Activated CD4-positive, CD25-positive, alpha-beta regulatory T cell treated with anti-CD3 and anti-CD28 coated beads, Interleukin-2, amount 50 U/mL, for 24 hours (primary cell): ENCODE measurements around the gene ATP10D.
"Not testable (repeated sequence)": the region's sequence is repeated elsewhere in the genome, so short reads cannot be mapped to it uniquely, and the experiment has no call there.

Experiments
- ATAC-seq, 2 donors: fragments of 150-1000 bp; cut with Tn5 transposase; one replicate each; pipeline ENCODE4 v1.10.0; 2021; ENCODE audit warnings: mild to moderate bottlenecking in 1 of 2, moderate library complexity in 1 of 2

Gene ATP10D

DNA sequence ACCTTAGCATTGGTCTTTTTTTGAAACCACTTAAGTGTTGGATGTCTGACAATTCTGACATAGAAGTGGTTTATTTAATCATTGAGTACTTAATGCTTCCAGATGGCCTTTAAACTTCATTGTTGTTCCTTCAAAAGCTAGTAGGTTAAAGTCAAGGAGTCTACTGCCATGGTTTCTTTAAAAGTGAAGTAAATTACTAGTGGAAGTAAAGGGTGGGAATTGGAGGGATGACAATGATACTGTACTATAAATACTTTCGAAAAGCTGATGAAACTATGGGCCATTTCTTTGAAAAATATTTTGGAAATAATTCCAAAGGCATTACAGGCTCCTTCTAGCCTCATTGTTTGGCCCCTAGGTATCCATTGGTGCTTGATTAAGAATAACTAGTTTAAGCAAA is 51.9 kb downstream of the ATP10D start:
- no peak for ATAC-seq

DNA sequence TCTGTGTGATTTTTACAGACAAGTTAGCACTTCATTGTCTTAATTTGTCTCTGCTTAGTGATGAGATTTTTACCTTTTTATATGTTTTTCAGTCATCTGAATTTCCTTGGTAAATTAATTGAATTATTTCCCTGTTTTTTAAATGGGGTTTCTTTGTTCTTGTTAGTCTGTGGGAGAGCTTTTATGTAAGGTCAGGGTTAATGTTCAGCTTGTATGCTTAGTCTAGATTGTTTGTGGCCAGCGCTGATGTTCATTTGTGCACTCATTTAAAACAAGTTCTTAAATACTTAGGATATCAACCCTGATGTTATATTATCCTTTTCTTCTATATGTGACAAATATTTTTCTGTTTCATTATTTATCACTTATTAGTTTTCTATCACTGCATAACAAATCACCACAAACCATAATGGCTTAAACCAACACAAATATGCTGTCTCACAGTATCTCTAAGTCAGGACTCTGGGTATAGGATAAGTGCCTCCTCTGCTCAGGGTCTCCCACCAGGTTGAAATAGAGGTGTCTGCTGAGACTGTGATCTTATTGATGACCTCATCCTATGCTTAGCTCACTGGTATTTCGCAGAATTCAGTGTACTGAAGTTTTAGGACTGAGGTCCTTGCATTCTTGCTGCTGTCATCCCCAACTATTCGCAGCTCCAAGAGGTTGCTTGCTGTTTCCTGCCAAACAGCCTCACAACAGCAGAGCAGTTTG is 53.2 kb downstream of the ATP10D start:
- no peak for ATAC-seq

DNA sequence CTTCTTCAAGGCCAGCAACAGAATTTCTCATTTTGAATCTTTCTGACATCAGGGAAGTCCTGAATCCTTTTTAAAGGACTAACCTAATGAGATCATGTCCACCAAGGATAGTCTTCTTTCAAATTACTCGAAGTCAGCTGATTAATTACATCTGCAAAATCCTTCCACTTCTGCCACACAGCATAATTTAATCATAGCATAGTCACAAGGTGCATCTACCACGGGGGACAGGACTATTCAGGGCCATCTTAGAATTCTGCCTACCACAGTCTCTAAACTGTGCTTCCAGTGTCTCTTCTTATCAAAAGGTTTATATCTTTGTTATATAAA is 53.7 kb downstream of the ATP10D start:
- ATAC-seq, result no peak

DNA sequence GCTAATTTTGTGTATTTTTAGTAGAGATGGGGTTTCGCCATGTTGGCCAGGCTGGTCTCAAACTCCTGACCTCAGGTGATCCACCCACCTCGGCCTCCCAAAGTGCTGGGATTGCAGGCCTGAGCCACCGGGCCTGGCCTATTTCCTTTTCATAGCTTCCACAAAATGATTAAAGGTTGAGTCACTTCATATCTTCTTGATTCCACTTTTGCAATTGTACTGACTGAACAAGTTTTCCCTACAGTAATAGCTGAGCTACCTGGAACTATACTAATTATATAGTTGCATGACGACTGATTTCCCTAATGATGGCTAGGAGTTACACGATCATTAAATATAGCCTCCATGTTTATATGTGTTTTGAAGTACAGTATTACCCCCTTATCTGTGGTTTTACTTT is 57.6 kb downstream of the ATP10D start:
- ATAC-seq, result not testable (repeated sequence)

DNA sequence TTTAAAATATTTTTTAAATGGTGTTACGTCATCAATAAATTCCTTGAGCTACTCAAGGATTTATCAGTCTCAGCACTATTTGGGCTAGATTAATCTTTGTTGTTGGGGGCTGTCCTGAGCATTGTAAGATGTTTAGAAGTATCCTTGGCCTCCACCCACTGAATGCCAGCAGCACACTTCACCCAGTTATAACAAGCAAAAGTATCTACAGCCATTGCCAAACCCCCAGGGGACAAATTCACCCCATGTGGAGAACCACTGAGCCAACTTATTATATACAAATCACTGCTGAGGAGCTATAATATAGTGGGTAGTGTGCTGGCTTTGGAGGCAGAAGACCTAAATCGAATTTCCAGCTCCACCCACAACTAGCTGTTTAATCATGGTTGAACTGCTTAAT is 58.3 kb downstream of the ATP10D start:
- no peak for ATAC-seq

DNA sequence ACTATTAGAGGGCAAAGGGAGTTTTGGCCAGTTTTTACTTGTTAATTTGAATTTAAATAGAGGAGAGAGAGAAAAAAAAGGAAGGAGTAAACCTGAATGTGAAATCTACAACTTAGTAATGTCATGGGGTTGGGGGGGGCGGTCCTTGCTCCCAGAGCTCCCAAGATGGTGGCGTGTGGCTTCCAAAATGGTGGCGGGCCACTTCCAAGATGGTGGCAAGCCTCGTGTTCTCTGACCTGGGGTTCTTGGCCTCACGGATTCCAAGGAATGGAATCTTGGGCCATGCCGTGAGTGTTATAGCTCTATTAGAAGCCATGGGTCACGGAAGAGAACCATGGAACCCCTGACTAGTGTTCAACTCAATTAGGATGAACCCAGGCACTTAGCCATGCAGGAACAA is 65.3 kb downstream of the ATP10D start:
- ATAC-seq, result not testable (repeated sequence)

DNA sequence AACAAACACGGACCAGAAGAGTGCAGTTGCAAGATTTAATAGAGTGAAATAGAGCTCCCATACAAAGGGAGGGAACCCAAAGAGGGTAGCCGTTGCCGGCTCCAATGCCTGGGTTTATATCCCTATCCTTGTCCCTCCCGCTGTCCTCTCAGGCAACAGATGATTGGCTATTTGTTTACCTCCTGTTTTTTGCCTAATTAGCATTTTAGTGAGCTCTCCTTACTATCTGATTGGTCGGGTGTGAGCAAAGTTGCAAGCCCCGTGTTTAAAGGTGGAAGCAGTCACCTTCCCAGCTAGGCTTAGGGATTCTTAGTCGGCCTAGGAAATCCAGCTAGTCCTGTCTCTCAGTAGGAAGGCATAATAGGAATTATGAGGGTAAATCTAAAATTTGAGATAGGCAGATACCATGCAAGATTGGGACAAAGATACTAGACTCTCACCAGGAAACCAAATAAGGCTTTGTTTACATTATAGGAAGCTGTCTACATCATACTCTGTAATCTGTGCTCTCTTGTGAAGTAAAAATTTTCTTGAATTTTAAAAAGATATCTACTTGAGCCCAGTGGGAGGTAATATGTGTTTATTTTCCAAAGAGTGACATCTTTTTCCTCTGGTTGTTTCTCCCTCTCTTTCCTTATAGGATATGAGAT is 65.9 kb downstream of the ATP10D start:
- no peak for ATAC-seq

DNA sequence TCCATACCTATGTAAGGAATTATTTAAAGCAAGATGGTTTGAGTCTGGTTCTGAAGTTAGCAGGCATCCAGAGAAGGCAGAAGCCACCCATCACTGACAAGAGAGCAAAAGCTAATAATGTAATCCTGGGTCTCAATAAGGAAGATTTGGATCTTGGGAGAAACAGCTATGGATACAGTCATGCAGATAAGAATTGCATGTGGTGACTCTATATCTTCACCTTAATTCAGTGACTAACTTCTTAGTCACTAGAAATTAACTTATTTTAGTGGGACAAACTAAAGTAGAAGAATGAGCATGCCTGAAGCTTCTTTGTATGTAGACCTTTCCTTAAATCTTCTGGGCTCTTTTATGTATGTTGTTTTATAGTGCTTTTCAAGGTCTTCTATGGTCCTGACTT is 66.6 kb downstream of the ATP10D start:
- ATAC-seq, result no peak

DNA sequence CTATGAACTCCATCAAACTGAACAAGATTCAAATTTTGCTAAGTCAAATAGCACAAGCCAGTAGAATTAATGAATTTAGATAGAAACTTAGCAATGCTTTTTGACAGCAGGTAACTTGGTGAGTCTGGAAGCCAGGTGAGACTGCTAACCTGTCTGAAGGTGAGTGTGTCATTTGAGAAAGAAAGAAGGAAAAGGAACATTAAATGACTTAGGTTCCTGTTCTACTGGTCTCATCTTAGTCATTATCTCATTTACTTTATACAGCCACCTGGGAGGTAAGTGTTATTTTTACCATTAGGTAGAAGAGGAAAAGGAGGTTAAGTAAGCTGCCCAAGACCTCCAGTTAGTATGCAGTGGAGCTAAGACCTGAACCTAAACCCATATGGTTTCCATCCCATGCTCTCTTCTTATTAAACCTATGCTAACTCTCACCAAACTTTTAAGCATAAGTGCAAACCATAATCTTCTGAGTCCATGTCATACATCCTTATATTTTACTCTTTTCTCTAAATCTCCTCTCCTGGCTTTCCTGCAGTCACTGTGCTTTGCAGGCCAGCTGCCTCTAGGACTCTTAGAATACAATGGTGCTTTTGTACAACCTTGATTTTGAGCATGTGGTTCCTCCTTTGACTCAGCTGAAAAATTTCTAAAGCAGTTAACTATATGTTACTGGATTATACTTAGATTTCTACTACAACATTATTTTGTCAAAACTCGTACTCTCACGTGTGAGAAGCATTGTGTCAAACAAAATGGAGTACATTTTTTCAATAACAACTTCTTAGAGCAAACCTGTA is 68.5 kb downstream of the ATP10D start:
- no peak for ATAC-seq

DNA sequence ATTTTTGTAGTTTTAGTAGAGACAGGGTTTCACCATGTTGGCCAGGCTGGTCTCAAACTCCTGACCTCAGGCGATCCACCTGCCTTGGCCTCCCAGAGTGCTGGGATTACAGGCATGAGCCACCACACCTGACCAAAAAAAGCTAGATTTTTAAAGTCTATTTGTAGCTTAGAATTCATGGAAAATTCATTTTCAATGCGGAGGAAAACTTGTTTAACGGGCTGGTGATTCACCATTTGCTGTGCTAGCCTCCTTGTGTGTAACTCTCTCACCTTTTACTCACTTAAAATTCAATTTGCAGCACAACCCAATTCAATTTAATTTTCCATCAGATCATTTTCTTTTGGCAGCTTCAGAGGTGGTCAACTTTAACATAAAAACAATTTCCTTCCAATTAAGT is 70.8 kb downstream of the ATP10D start:
- not testable (repeated sequence) for ATAC-seq

DNA sequence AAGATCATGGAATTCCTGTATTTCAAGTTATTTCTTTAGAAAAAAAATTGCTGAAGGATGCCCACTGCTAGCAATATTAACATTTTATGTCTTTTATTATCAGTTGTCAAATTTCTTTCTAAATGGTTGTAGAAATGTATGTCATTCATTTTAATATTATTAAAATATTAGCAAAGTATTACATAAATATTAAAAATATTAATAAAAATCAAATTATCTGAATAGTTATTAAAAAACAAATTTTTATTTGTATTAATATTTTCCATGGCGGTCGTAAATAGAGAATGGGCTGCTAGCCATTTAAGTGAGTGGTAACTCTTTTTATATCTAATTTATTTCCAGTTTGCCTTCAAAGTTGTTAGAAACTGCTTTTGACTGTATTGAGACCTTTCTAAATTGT is 72.2 kb downstream of the ATP10D start:
- no peak for ATAC-seq

DNA sequence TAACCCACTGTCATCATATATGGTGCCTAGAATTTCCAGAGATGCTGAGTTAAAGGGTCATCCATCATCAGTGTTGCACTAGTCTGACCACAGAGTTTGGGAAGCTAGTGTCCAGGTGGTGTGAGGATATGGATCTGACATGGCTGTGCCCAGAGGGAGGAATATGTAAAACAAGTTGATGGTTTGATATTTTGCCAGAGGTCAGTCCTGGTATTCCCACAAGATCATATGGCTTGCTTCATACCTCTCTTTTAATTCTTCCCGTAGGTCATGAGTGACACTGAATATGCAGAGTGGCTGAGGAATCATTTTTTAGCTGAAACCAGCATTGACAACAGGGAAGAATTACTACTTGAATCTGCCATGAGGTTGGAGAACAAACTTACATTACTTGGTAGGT is 75.6 kb downstream of the ATP10D start:
- ATAC-seq, result no peak

DNA sequence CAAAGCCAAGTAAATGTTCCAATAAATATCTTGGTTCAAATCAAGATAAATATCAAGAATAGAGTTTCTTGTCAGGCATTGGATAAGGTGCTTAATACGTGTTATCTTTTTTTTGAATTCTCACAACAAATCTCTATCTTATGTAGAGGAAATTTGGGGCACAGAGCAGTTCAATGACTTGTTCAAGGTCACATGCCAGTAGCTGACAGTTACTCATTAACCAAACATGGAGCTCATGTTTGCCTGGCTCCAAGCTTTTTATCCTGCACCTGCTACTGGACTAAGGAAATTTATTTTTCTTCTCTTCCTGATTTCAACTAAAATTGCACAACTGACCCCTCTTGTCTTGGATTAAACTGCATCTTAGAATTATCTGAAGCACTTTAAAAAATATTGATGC is 76.3 kb downstream of the ATP10D start:
- ATAC-seq, result no peak

DNA sequence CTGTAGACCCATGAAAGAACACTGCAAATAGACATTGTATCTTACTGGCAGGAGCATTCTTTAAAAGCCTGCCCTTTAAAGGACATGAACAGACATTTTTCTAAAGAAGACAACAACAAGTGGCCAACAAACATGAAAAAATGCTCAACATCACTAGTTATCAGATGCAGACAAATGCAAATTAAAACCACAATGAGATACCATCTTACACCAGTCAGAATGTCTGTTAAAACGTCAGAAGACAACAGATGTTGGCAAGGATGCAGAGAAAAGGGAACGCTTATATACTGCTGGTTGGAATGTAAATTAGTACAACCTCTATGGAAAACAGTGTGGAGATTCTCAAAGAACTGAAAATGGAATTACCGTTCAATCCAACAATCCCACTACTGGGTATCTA is 77.2 kb downstream of the ATP10D start:
- ATAC-seq, result no peak

DNA sequence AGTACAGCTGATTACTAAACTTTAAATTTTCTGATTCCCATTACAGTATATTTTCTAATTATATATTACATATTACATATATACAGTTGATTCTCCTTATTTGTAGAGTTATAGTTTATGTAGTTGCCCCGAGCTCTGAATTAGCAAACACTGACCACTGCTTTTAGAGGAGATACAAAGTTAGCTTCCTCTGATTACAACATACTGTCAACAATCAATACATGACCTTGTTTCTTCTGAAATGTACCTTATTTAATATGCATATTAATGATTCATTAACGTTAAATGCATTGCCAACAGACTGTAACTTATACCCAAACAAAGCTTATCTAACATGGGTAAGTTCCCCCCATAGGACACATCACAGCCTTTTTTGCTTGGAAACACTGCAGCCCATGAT is 81.5 kb downstream of the ATP10D start:
- no peak for ATAC-seq

DNA sequence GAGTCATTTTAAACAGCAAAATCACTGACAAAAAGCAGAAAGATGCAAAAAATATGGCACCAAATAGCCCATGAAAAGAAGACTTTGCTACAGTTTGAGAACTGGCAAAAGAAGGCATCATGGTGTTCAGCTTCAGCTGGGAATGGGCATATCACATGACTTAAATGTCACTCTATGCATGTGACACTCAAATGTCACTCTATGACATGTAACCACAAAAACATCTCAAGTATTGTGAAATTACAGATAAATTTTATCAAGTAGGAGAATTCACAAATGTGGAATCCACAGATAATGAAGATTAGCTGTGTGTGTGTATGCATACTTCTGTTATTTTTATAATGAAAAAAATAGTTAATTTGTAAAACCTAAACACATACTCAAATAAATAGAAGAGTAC is 81.9 kb downstream of the ATP10D start:
- no peak for ATAC-seq

DNA sequence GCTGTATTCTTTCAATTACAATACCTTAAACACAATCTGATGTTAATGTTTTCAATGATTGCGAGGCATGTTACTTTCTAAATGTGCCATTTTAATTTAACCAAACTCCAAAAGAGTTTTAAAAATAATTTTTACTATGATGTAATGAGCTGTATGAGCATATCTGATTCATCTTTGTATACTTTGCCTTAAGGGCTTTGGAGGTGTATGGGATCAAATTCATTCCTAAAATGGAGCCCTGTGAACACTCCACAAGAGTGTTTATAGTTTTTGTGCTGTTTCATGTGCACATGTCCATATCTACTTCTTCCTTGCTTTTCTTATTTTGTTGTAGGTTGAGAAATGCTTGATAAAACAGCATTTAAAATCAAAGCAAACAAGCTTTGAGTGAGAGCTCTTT is 82.4 kb downstream of the ATP10D start:
- ATAC-seq, result no peak

DNA sequence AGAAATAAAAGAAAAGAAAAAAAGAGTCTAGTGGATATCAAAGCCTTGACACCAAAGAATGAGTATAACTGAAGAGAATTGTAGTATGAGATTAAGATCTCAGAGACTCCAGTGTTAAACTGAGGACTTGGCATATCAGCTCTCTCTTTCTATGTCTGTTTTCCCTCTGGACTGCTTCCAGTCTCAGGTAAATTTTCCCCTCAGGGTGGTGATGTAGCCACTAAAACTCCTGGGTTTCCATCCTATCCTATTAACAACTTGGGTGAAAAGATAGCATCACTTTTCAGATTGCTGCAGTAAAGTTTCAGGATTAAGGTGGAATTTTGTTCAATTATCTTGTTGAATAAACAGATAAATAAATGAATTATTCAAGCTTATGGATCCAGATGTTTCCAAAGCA is 85.7 kb downstream of the ATP10D start:
- ATAC-seq, result no peak

DNA sequence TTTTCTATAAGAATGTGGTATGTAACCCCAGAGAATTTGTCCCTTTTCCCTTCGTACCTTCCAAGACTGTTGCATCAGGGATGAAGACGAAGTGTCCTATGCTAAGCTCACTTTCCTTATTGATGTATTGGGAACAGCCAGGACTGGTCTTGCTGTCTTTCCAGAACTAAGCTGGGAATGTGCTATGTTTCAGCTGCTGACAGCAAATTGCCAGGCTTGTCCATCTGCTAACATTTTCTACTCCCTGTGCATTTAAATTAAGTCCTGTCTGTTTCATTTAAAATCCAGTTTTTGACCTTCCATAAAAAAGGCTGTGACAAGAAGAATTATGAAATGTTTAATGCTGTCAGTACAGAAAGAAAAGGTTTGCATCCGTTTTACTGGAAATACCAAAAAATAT is 87.9 kb downstream of the ATP10D start:
- ATAC-seq, result no peak

DNA sequence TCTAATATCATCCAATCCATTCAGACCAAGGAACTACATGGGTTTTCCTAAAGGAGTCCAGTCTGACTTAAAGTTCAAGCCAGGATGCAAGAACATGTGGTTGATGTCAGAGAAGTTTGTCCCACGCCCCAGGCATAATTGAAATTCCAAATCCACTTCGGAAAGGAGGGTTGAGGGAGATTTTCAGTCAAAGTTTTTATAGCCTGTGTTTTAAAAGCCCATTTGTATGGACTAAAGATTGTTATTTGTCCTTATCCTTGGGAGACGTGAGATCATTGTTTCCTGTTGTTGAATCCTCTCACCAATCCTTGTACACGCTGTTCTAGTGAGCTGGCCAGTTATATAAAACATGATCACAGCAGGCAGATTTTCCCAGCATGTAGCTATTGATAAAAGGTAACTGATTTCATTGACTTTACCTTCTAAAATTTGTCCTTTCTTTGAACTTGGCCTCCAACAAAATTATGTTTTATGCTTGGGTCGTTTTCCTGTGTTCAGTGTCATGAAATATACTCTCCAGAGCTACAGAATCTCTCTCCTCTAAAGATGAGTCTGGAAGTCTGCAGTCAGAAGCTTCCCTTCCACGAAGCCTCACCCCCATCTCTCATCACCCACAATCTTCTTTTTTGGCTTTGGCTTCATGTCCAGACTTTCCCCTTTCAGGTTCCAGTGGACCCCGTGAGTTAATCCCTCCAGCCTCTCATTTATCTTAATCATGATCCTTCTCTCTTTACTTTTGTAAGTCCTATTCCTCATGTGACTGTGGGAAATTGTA is 92.9 kb downstream of the ATP10D start:
- no peak for ATAC-seq

DNA sequence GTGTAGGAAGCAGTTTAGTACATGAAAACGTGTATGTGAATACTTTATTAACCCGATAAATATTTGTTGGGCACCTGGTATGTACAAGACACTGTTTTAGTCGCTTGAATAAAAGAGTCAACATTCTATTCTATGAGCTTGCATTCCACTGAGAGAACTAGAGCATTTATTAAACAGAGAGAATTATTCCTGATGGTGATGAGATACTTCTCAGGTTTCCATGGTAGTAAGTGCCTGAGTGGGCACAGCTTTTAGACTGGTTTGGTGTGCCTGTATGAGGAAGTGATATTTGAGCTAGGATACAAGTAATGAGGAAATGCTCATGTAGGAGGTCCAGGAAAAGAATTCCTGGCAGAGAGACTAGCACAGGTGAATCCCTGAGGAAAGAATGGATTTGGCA is 94.2 kb downstream of the ATP10D start:
- ATAC-seq, result no peak

DNA sequence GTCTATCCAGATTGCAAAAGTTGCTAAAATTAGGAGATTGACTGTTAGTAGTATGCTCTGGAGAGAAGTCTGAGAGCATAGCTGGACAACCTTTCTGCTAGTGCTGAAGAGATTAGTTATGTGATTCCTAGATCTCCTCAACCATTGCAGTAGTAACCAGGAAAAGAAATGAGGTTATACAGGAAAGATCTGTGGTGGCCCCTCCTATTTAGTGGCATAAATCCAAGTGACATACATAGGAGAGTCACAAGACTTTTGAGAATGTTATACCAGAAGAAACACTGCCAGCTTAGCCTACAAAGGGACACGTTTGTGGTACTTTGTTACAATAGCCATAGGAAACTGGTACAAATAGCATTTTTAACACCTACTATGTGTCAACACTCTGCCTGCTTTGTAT is 105.2 kb downstream of the ATP10D start:
- ATAC-seq, result no peak

DNA sequence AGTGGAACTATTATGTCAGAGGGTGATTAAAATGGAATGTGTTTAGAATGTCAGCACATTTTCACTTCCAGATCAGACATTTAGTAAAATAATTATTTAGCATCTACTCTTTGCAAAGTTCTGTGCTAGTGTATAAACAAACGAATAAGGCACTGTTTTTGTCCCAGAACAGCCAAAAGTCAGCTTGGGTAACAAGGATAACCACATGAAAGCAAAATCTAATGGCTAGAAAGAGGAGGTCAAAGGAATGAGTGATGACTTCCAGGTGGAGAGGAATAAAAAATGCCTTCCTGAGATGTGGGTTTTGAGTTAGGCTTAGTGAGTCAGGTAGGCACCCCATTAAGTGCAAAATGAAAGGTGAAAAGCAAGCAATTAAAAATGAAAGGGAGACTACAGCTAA is 112.6 kb downstream of the ATP10D start:
- no peak for ATAC-seq
